Retinal pigment epithelial cell (primary cell): ENCODE measurements around the gene KANSL1.

Source experiments
- DNase-seq: peaks from one replicate; pipeline ENCODE4 v3.0.0-alpha.2; 2010; ENCODE audit warnings: low read depth
- H3K4me3 ChIP-seq: 2 replicates; pipeline ENCODE4 v1.5.1; 2011; ENCODE audit warnings: mild to moderate bottlenecking, low read length, control low read depth, moderate library complexity
- CTCF ChIP-seq: conservative IDR thresholded peaks from 2 replicates; pipeline ENCODE4 v1.5.1; 2011; ENCODE audit warnings: low read depth, low read length, control low read depth, inconsistent platforms

KANSL1 gene

DNA sequence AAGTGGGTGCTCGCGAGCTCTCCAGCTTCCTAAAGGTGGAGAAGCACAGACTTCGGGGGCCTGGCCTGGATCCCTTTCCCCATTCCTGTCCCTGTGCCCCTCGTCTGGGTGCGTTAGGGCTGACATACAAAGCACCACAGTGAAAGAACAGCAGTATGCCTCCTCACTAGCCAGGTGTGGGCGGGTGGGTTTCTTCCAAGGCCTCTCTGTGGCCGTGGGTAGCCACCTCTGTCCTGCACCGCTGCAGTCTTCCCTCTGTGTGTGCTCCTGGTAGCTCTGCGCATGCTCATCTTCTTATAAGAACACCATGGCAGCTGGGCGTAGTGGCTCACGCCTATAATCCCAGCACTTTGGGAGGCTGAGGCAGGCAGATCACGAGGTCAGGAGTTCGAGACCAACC is 196.1 kb downstream of the KANSL1 start:
- TF ChIP-seq CTCF: no peak
- H3K4me3 ChIP-seq: no peak overlapping the region
- DNase-seq: no peak

GRCh38 chr17:45996282-45996937 is 196.8 kb downstream of the KANSL1 start:
- TF ChIP-seq CTCF: no peak
- DNase-seq: no peak
- H3K4me3 ChIP-seq: no peak overlapping the region

DNA sequence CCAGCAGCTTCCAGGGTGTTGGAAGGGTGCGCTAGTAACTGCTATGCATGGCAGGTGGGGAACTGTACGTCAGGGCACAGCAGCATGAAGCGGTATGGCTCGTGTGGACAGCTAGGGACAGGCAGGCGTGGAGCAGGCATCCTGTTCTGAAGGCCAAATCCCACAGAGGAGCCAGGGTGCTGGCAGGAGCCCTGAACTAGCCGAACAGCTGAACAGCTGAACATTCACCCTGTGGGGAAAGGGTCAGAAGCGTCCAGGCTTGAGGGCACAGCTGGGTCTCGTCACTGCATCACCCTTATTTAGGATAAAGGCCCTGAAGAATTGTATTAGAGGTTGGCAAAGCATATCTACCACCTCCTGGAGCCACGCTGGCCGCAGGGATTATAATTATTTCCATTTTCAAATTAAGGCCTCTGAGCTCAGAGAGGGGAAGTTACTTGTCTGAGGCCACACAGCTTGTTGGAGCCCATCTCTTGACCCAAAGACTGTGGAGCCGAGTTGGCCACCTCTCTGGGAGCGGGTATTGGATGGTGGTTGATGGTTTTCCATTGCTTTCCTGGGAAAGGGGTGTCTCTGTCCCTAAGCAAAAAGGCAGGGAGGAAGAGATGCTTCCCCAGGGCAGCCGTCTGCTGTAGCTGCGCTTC is 197.5 kb downstream of the KANSL1 start:
- no peak overlapping the region for H3K4me3 ChIP-seq
- DNase-seq: no peak
- no peak for TF ChIP-seq CTCF

DNA sequence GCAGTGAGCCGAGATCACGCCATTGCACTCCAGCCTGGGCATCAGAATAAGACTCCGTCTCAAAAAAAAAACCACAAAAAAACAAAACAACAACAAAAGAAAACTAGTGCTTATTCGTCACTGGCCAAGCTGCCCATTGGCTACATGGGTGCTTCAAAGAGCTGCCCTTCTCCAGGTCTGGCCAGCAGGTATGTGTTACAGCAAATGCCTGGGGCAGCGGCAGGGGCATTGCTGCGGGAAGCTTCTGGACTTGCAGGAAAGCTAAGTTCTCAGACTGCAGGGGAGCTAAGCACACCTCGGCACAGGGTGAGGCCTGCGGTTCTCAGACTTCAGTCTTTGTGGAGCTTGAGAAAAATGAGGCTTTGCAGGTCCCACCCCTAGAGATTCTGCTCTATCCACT is 198.2 kb downstream of the KANSL1 start:
- TF ChIP-seq CTCF: no peak
- H3K4me3 ChIP-seq: no peak overlapping the region
- no peak for DNase-seq

DNA sequence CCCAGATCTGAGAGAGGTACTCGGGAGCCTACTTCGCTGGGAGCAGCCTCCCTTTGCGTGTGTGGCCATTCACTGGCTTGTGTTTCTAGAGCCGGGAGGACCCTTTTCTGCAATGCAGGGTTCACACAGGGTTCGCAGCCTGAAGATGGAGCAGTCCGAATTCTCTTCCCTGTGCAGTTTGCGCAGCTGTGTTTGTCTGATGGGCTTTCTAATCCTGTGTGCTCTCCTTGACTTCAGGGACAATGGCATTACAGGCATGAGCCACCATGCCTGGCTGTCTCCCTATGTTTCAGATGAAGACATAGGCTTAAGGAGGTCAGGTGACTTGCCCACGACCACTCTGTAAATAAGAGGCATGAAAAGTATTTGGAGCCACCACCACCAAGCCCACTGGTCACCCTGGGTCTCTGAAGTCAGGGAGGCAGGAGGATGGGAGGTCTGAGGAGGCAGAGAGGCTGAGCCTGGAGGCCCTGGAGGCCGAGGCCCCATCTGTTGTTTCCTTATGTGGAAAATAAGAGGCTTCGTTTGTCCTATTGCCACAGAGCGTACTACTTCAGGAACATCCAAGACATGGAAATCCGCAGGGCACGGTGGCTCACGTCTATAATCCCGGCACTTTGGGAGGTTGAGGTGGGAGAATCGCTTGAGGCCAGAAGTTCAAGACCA is 199.1 kb downstream of the KANSL1 start:
- no peak for TF ChIP-seq CTCF
- DNase-seq: no peak
- H3K4me3 ChIP-seq: no peak overlapping the region

DNA sequence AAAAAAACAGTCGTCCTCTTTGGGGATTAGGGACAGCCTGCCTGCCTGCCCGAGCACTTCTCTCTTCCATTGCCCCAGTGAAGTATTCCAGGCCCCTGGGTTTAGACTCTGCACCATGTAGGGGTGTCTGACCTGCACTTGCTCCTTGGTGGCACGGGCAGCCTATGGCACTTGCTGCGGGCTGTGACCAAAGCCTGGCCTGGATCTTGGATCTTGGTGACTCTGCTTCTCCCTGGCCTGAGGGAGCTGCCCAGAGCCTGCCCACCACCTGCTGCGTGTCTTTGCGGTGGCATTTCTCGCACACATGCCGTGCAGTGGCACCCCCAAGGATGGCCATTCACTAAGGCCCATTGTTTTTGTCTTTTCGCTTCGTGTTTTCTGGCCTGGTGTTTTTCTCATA is 200.3 kb downstream of the KANSL1 start:
- no peak overlapping the region for H3K4me3 ChIP-seq
- no peak for DNase-seq
- no peak for TF ChIP-seq CTCF

DNA sequence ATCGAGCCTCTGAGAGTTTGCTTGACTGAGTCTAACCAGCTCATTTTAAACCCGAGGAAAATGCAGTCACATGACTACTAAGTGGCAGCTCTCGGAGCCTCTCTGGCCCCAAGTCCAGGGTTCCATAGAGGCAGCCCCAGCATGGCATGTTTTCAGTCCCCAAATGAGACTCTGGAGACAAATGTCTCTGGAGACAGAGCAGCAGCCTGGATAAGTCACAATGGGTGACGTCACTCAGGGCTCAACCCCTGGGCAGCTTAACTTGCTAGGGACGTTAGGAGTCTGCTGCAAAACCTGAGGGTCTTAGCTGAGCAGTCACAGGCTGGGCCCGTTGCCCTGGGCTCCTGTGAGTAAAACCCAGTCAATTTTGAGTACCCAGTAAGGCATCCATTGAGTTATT is 201.1 kb downstream of the KANSL1 start:
- DNase-seq: no peak
- TF ChIP-seq CTCF: no peak
- H3K4me3 ChIP-seq: no peak overlapping the region
